HK-2 (cell line): Measurements from ENCODE around the gene GPC1.

Experiments
- DNase-seq: peaks from one replicate; pipeline ENCODE4 v3.0.0-alpha.2; 2018; ENCODE audit not compliant: unreplicated experiment

The GPC1 gene

GRCh38 chr2:240396623-240397541, 38.6 kb upstream of the GPC1 start:
- no peak for DNase-seq

- no peak for DNase-seq
Measured at GRCh38 chr2:240397542-240397916, 37.9 kb upstream of the GPC1 start.

GRCh38 chr2:240397924-240398645, 37.4 kb upstream of the GPC1 start:
- DNase-seq, result no peak

- no peak for DNase-seq
Measured at GRCh38 chr2:240398661-240399267, 36.7 kb upstream of the GPC1 start.

- DNase-seq, result no peak
Measured at GRCh38 chr2:240399419-240400324, 35.8 kb upstream of the GPC1 start.

GRCh38 chr2:240400371-240401161, 34.9 kb upstream of the GPC1 start:
- no peak for DNase-seq

GRCh38 chr2:240401308-240401707, 34.2 kb upstream of the GPC1 start:
- no peak for DNase-seq

- DNase-seq, result no peak
Measured at GRCh38 chr2:240401781-240402551, 33.5 kb upstream of the GPC1 start.

- no peak for DNase-seq
Measured at GRCh38 chr2:240402566-240403272, 32.7 kb upstream of the GPC1 start.

- no peak for DNase-seq
Measured at GRCh38 chr2:240403396-240404104, 31.9 kb upstream of the GPC1 start.

GRCh38 chr2:240404174-240404852, 31.1 kb upstream of the GPC1 start:
- DNase-seq, result no peak

- DNase-seq, result no peak
Measured at GRCh38 chr2:240405133-240405532, 30.3 kb upstream of the GPC1 start.

- no peak for DNase-seq
Measured at GRCh38 chr2:240405684-240406313, 29.7 kb upstream of the GPC1 start.

- no peak for DNase-seq
Measured at GRCh38 chr2:240407090-240407489, 28.4 kb upstream of the GPC1 start.

GRCh38 chr2:240410004-240410403, 25.5 kb upstream of the GPC1 start:
- no peak for DNase-seq

GRCh38 chr2:240410808-240411207, 24.7 kb upstream of the GPC1 start:
- DNase-seq, result no peak

GRCh38 chr2:240411261-240412160, 24.0 kb upstream of the GPC1 start:
- DNase-seq, result no peak
